Stomach (tissue), 4 donors: ENCODE results near the gene PRKCSH.
"Not testable (repeated sequence)": the region's sequence is repeated elsewhere in the genome, so short reads cannot be mapped to it uniquely, and the experiment has no call there.

Experiments used
- CTCF ChIP-seq, 7 experiments: fragments of 450-650 bp in 4 of 7; fragments of 200-600 bp in 3 of 7; sonication (generic) in 3 of 7; IDR thresholded peaks; one replicate each; pipeline ENCODE4 v1.5.1; 2016 to 2019; ENCODE audit warnings: antibody characterized with exemption in 7 of 7, control low read depth in 2 of 7, mild to moderate bottlenecking in 1 of 7
- EP300 ChIP-seq: sonication (generic); formaldehyde crosslinking; IDR thresholded peaks from one replicate; pipeline ENCODE4 v1.6.1; 2017; ENCODE audit warnings: antibody characterized with exemption
- POLR2A ChIP-seq, 4 donors: fragments of 450-650 bp; IDR thresholded peaks; one replicate each; pipeline ENCODE4 v1.6.1; 2016; ENCODE audit warnings: antibody characterized with exemption in 4 of 4, control low read depth in 2 of 4, mild to moderate bottlenecking in 1 of 4, moderate library complexity in 1 of 4
- POLR2AphosphoS5 ChIP-seq, 3 donors: sonication (generic); formaldehyde crosslinking; IDR thresholded peaks; one replicate each; pipeline ENCODE4 v1.6.1; 2016; ENCODE audit warnings: antibody characterized with exemption in 3 of 3

GRCh38 chr19:11468266-11468845 lies 32.9 kb downstream of the PRKCSH start:
- TF ChIP-seq CTCF (IDR thresholded peaks at IDR 0.05); POLR2A (IDR thresholded peaks at IDR 0.05); POLR2AphosphoS5 (IDR thresholded peaks at IDR 0.05); EP300: not testable (repeated sequence)
